ENCODE results near the gene SLC46A2.

Gene SLC46A2

GRCh38 chr9:112891521-112891920, 845 bp upstream of the SLC46A2 start:
- no peak for DNase-seq (ENCODE audit: low read depth)
- no peak for TF ChIP-seq CTCF (IDR thresholded peaks at IDR 0.05; ENCODE audit: low read depth, low read length, missing control alignments)
- no peak overlapping the region for H3K4me3 ChIP-seq (ENCODE audit: low read depth, low read length)
- in situ Hi-C loops (cut with HindIII; ENCODE audit: low sequenced_read_pairs) = no loop called here

GRCh38 chr9:112887381-112887780, 3.3 kb downstream of the SLC46A2 start:
- no peak overlapping the region for H3K4me3 ChIP-seq (ENCODE audit: low read depth, low read length)
- no peak for DNase-seq (ENCODE audit: low read depth)
- in situ Hi-C loops (cut with HindIII; ENCODE audit: low sequenced_read_pairs) = no loop called here
- TF ChIP-seq CTCF (IDR thresholded peaks at IDR 0.05; ENCODE audit: low read depth, low read length, missing control alignments) = no peak

- no peak overlapping the region for H3K4me3 ChIP-seq (ENCODE audit: low read depth, low read length)
- no peak for TF ChIP-seq CTCF (IDR thresholded peaks at IDR 0.05; ENCODE audit: low read depth, low read length, missing control alignments)
- no peak for DNase-seq (ENCODE audit: low read depth)
- in situ Hi-C loops (cut with HindIII; ENCODE audit: low sequenced_read_pairs) = no loop called here
Observed at GRCh38 chr9:112886351-112886750, 4.3 kb downstream of the SLC46A2 start.

GRCh38 chr9:112885324-112885723, 5.4 kb downstream of the SLC46A2 start:
- in situ Hi-C loops (cut with HindIII; ENCODE audit: low sequenced_read_pairs) = no loop called here
- no peak overlapping the region for H3K4me3 ChIP-seq (ENCODE audit: low read depth, low read length)
- no peak for DNase-seq (ENCODE audit: low read depth)
- no peak for TF ChIP-seq CTCF (IDR thresholded peaks at IDR 0.05; ENCODE audit: low read depth, low read length, missing control alignments)

- H3K4me3 ChIP-seq (ENCODE audit: low read depth, low read length) = no peak overlapping the region
- in situ Hi-C loops (cut with HindIII; ENCODE audit: low sequenced_read_pairs) = no loop called here
- DNase-seq (ENCODE audit: low read depth) = no peak
- TF ChIP-seq CTCF (IDR thresholded peaks at IDR 0.05; ENCODE audit: low read depth, low read length, missing control alignments) = no peak
Observed at GRCh38 chr9:112884721-112885120, 6.0 kb downstream of the SLC46A2 start.

GRCh38 chr9:112884101-112884500, 6.6 kb downstream of the SLC46A2 start:
- DNase-seq (ENCODE audit: low read depth) = no peak
- TF ChIP-seq CTCF (IDR thresholded peaks at IDR 0.05; ENCODE audit: low read depth, low read length, missing control alignments) = no peak
- no peak overlapping the region for H3K4me3 ChIP-seq (ENCODE audit: low read depth, low read length)
- in situ Hi-C loops (cut with HindIII; ENCODE audit: low sequenced_read_pairs) = no loop called here

GRCh38 chr9:112881331-112881730, 9.3 kb downstream of the SLC46A2 start:
- no peak overlapping the region for H3K4me3 ChIP-seq (ENCODE audit: low read depth, low read length)
- in situ Hi-C loops (cut with HindIII; ENCODE audit: low sequenced_read_pairs) = no loop called here
- DNase-seq (ENCODE audit: low read depth) = peak; percentile 29
- no peak for TF ChIP-seq CTCF (IDR thresholded peaks at IDR 0.05; ENCODE audit: low read depth, low read length, missing control alignments)
